Endometrial microvascular endothelial cells (primary cell): ENCODE measurements around the gene TFE3. TPM values are rescaled to one million over a fixed set of nuclear protein-coding genes. Genes with fewer than 3 reads are reported as not detected.

ENCODE experiments used
- total RNA-seq: library from RNA; depleted of rRNA; stranded (reverse); fragments of >200 nt; gene quantifications from one replicate; pipeline ENCODE4 v1.2.3, GENCODE V29; 2015; ENCODE audit errors: inconsistent ontology term

TFE3 gene
- total RNA-seq, 1 donor from 2014 or later = 82.3 TPM

Other genes with a start within 250 kb of the TFE3 start
- gene HDAC6, start 241.3 kb downstream of the TFE3 start, total RNA-seq = 59.2 TPM
- not detected for gene ERAS, start 216.8 kb downstream of the TFE3 start, total RNA-seq
- gene PCSK1N, start 207.7 kb downstream of the TFE3 start, total RNA-seq = not detected
- gene TIMM17B, start 145.6 kb downstream of the TFE3 start, total RNA-seq = 58.7 TPM
- gene PQBP1, start 145.4 kb downstream of the TFE3 start, total RNA-seq = 68.3 TPM
- gene SLC35A2, start 131.7 kb downstream of the TFE3 start, total RNA-seq = 27.4 TPM
- 5.3 TPM for gene PIM2, start 124.3 kb downstream of the TFE3 start, total RNA-seq
- gene OTUD5, start 85.8 kb downstream of the TFE3 start, total RNA-seq = 27.3 TPM
- 1.4 TPM for gene KCND1, start 71.5 kb downstream of the TFE3 start, total RNA-seq
- gene GRIPAP1, start 41.1 kb downstream of the TFE3 start, total RNA-seq = 21.2 TPM
- gene CCDC120, start 15.6 kb upstream of the TFE3 start, total RNA-seq = 1.0 TPM
- gene PRAF2, start 30.6 kb upstream of the TFE3 start, total RNA-seq = 11.2 TPM
- 33.7 TPM for gene WDR45, start 36.5 kb upstream of the TFE3 start, total RNA-seq
- 29.1 TPM for gene GPKOW, start 80.4 kb upstream of the TFE3 start, total RNA-seq
- gene MAGIX, start 119.4 kb upstream of the TFE3 start, total RNA-seq = 3.7 TPM
- gene PLP2, start 128.5 kb upstream of the TFE3 start, total RNA-seq = 135 TPM
- 23.4 TPM for gene PRICKLE3, start 143.0 kb upstream of the TFE3 start, total RNA-seq
- gene SYP, start 156.8 kb upstream of the TFE3 start, total RNA-seq = 0.09 TPM
- not detected for gene CACNA1F, start 190.0 kb upstream of the TFE3 start, total RNA-seq
- 25.9 TPM for gene CCDC22, start 192.1 kb upstream of the TFE3 start, total RNA-seq
- 0.28 TPM for gene FOXP3, start 221.4 kb upstream of the TFE3 start, total RNA-seq
- gene PPP1R3F, start 226.4 kb upstream of the TFE3 start, total RNA-seq = 0.84 TPM